K562 (cell line): ENCODE measurements around the gene ABCA7. TPM values are rescaled to one million over a fixed set of nuclear protein-coding genes. Genes with fewer than 3 reads are reported as not detected.
A peak's percentile ranks its signal among the peaks of the same experiment; 100 is the strongest.

Experiments used
- EHMT2 ChIP-seq: fragments of 450-650 bp; IDR thresholded peaks from 2 replicates; pipeline ENCODE4 v1.6.1; 2018; ENCODE audit warnings: antibody characterized with exemption
- MECOM ChIP-seq: fragments of 250-450 bp; sonication (Bioruptor Pico); IDR thresholded peaks from 2 replicates; pipeline ENCODE4 v1.8.0; 2022; ENCODE audit warnings: inconsistent platforms
- PURB ChIP-seq: sonication (generic); formaldehyde crosslinking; IDR thresholded peaks from 2 replicates; pipeline ENCODE4 v1.9.0; 2021; ENCODE audit warnings: low read depth, mild to moderate bottlenecking, missing genetic modification reagents
- RNF2 ChIP-seq: sonication (generic); IDR thresholded peaks from 2 replicates; pipeline ENCODE4 v1.6.1; 2016
- ZNF217 ChIP-seq: sonication (generic); formaldehyde crosslinking; IDR thresholded peaks from 2 replicates; pipeline ENCODE4 v1.8.0; 2022; ENCODE audit warnings: mild to moderate bottlenecking, missing genetic modification reagents
- ZNF239 ChIP-seq: fragments of 250-450 bp; sonication (Bioruptor Pico); IDR thresholded peaks from 2 replicates; pipeline ENCODE4 v1.4.0; 2020; ENCODE audit warnings: mild to moderate bottlenecking
- ZNF780A ChIP-seq: fragments of 250-450 bp; sonication (Bioruptor Pico); IDR thresholded peaks from 2 replicates; pipeline ENCODE4 v1.5.0; 2021; ENCODE audit warnings: mild to moderate bottlenecking
- ZNF830 ChIP-seq: fragments of 250-450 bp; sonication (Bioruptor Pico); IDR thresholded peaks from 2 replicates; pipeline ENCODE4 v1.5.0; 2021; ENCODE audit warnings: mild to moderate bottlenecking
- polyA plus RNA-seq, 8 experiments: library from polyadenylated mRNA; depleted of rRNA in 4 of 8; stranded (reverse) in 5 of 8; unstranded in 3 of 8; fragments of >200 nt; fragmentation: Nextera tagmentation in 2 of 8; fragmentation: Illumina TruSeq in 1 of 8; extraction: Ambion mirVana in 2 of 8; extraction: Trizol in 1 of 8; gene quantifications; 2 replicates each; pipeline versions ENCODE4 v1.2.1 to v1.2.3, GENCODE V29; 2011 to 2014; ENCODE audit warnings: inconsistent platforms in 1 of 8, missing spikeins in 1 of 8
- total RNA-seq, 7 experiments: library from RNA; depleted of rRNA in 6 of 7; stranded (reverse); fragments of >200 nt in 6 of 7; fragmentation: Illumina TruSeq in 2 of 7; extraction: Trizol in 2 of 7; gene quantifications; 2 replicates each; pipeline versions ENCODE4 v1.2.1 to v1.2.3, GENCODE V29; 2011 to 2021; ENCODE audit warnings: low replicate concordance in 1 of 7
- TF ChIP-seq, protein P1 (sequence below): fragments of 250-450 bp; sonication (Bioruptor Pico); IDR thresholded peaks from 2 replicates; pipeline ENCODE4 v1.4.0; 2020
- TF ChIP-seq, protein P2 (sequence below): sonication (generic); formaldehyde crosslinking; IDR thresholded peaks from 2 replicates; pipeline ENCODE4 v1.8.1; 2023; ENCODE audit warnings: mild to moderate bottlenecking, missing genetic modification reagents
- TF ChIP-seq, protein P3 (sequence below): sonication (generic); formaldehyde crosslinking; IDR thresholded peaks from 2 replicates; pipeline ENCODE4 v1.9.0; 2022; ENCODE audit warnings: mild to moderate bottlenecking, missing genetic modification reagents
- TF ChIP-seq, protein P4 (sequence below): sonication (generic); formaldehyde crosslinking; IDR thresholded peaks from 2 replicates; pipeline ENCODE4 v1.5.0; 2020; ENCODE audit warnings: missing genetic modification reagents

ABCA7 gene
- total and polyA plus RNA-seq, 9 of the 15 experiments (the other 6 are each of a cell fraction or from before 2014, with no cell fraction given): 2.3 to 96.1 (median 31.2) TPM

DNA sequence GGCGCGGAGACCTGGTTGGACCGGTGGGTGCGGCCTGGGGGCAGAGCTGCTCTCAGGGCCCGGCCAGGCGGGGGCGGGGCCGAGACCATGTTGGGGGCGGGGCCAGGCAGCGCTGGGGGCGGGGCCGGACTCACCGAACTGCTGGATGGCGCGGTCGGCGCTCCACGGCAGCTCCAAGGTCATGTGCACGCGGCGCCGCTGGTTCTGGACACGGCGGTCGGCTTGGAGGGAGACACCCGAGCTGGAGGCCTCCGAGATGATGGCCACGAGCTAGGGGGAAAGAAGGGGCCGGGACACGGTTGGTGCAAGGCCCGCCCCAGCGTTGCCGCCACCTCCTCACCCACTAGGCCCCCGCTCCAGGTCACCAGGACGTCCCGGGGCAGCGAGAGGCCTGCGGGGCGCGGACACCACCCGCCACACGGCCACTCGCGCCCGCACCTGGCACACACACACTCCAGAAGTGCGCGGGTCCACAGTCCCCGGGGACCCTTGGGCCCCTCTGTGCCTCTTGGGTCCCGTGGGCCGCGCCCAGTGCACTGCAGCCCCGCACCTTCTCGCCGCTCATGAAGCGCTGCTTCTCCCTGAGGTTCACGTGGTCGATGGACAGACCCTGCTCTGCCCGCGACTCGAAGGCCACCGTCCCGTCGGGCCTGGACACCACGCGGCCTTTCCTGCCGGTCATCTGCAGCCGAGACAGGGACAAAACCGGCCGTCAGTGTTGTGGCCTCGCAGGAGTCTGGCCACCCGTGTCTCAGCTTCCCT lies 72.5 kb downstream of the ABCA7 start (continued):
- TF ChIP-seq, protein P1, sequence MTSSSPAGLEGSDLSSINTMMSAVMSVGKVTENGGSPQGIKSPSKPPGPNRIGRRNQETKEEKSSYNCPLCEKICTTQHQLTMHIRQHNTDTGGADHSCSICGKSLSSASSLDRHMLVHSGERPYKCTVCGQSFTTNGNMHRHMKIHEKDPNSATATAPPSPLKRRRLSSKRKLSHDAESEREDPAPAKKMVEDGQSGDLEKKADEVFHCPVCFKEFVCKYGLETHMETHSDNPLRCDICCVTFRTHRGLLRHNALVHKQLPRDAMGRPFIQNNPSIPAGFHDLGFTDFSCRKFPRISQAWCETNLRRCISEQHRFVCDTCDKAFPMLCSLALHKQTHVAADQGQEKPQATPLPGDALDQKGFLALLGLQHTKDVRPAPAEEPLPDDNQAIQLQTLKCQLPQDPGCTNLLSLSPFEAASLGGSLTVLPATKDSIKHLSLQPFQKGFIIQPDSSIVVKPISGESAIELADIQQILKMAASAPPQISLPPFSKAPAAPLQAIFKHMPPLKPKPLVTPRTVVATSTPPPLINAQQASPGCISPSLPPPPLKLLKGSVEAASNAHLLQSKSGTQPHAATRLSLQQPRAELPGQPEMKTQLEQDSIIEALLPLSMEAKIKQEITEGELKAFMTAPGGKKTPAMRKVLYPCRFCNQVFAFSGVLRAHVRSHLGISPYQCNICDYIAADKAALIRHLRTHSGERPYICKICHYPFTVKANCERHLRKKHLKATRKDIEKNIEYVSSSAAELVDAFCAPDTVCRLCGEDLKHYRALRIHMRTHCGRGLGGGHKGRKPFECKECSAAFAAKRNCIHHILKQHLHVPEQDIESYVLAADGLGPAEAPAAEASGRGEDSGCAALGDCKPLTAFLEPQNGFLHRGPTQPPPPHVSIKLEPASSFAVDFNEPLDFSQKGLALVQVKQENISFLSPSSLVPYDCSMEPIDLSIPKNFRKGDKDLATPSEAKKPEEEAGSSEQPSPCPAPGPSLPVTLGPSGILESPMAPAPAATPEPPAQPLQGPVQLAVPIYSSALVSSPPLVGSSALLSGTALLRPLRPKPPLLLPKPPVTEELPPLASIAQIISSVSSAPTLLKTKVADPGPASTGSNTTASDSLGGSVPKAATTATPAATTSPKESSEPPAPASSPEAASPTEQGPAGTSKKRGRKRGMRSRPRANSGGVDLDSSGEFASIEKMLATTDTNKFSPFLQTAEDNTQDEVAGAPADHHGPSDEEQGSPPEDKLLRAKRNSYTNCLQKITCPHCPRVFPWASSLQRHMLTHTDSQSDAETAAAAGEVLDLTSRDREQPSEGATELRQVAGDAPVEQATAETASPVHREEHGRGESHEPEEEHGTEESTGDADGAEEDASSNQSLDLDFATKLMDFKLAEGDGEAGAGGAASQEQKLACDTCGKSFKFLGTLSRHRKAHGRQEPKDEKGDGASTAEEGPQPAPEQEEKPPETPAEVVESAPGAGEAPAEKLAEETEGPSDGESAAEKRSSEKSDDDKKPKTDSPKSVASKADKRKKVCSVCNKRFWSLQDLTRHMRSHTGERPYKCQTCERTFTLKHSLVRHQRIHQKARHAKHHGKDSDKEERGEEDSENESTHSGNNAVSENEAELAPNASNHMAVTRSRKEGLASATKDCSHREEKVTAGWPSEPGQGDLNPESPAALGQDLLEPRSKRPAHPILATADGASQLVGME: no peak
- TF ChIP-seq ZNF217 (CRISPR knock-in tag): no peak
- no peak for TF ChIP-seq RNF2
- no peak for TF ChIP-seq MECOM (CRISPR knock-in tag)
- no peak for TF ChIP-seq PURB (CRISPR knock-in tag)
- no peak for TF ChIP-seq ZNF239 (CRISPR knock-in tag)
- no peak for TF ChIP-seq ZNF830 (CRISPR knock-in tag)
- TF ChIP-seq EHMT2: no peak
- no peak for TF ChIP-seq ZNF780A
- TF ChIP-seq, protein P2, sequence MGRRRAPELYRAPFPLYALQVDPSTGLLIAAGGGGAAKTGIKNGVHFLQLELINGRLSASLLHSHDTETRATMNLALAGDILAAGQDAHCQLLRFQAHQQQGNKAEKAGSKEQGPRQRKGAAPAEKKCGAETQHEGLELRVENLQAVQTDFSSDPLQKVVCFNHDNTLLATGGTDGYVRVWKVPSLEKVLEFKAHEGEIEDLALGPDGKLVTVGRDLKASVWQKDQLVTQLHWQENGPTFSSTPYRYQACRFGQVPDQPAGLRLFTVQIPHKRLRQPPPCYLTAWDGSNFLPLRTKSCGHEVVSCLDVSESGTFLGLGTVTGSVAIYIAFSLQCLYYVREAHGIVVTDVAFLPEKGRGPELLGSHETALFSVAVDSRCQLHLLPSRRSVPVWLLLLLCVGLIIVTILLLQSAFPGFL (CRISPR knock-in tag): no peak
- TF ChIP-seq, protein P3, sequence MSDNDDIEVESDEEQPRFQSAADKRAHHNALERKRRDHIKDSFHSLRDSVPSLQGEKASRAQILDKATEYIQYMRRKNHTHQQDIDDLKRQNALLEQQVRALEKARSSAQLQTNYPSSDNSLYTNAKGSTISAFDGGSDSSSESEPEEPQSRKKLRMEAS (CRISPR knock-in tag): peak; percentile 68
- TF ChIP-seq, protein P4, sequence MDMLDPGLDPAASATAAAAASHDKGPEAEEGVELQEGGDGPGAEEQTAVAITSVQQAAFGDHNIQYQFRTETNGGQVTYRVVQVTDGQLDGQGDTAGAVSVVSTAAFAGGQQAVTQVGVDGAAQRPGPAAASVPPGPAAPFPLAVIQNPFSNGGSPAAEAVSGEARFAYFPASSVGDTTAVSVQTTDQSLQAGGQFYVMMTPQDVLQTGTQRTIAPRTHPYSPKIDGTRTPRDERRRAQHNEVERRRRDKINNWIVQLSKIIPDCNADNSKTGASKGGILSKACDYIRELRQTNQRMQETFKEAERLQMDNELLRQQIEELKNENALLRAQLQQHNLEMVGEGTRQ (CRISPR knock-in tag): peak; percentile 21; the same call in 1 of the 2 replicates
